NCI-H82 treated with DMSO at 0.1 percent for 48 hours (cell line): ENCODE data around the gene RBM33.

Experiments used
- DNase-seq: peaks from one replicate; lab custom pipeline; 2025; ENCODE audit not compliant: unreplicated experiment; lab: John Stamatoyannopoulos, UW

The RBM33 gene

DNA sequence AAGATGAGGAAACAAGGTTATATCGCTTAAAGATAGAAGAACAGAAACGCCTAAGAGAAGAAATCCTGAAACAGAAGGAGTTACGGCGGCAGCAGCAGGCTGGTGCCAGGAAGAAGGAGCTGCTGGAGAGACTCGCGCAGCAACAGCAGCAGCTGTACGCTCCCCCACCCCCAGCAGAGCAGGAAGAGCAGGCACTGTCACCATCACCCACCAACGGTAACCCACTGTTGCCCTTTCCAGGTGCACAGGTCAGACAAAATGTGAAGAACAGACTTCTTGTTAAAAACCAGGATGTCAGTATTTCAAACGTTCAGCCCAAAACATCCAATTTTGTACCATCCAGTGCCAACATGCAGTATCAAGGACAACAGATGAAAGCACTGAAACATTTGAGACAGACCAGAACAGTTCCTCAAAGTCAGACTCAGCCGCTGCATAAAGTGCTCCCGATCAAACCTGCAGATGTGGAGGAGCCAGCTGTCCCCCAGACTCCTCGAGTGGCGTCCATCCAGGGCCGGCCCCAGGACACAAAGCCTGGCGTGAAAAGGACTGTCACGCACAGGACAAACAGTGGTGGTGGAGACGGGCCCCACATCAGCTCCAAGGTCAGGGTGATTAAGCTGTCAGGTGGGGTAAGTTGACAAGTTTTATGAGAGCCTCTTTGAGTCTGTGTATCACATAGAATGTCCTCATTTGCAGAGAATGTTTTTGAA, 100.7 kb downstream of the RBM33 start:
- no peak for DNase-seq

DNA sequence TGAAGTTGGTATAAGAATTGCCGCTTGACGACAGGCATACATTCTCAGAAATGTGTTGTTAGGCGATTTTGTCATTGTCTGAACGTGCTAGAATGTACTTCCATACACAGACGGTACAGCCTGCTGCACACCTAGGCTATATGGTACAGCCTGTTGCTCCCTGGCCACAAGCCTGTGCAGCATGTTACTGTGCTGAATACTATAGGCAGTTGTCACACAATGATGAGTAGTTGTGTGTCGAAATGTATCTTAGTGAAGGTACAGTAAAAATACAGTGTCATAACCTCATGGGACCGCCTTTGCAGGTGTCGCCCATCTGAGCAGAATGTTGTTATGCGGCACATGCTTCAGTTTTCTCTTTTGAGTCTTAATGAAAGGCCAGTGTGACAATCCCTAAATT, 101.3 kb downstream of the RBM33 start:
- DNase-seq = no peak

DNA sequence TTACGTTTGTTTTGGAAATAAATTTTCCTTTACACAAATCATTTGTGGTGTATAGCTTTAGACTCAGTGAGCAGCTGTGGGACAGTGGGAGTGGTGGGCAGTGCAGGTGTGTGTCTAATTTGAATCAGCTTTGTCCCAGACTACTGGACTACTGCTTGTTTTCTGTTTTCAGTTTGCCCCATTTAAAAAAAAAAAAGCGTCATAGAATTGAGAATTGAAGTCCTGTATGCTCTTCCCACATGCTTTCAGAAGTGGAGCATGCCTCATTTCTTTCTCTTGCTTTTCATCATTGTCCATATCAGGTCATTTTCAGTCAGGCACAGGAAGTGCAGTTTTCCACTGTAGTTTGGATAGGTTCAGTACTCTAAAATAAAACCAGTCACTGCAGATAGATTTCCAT, 101.7 kb downstream of the RBM33 start:
- DNase-seq = no peak

DNA sequence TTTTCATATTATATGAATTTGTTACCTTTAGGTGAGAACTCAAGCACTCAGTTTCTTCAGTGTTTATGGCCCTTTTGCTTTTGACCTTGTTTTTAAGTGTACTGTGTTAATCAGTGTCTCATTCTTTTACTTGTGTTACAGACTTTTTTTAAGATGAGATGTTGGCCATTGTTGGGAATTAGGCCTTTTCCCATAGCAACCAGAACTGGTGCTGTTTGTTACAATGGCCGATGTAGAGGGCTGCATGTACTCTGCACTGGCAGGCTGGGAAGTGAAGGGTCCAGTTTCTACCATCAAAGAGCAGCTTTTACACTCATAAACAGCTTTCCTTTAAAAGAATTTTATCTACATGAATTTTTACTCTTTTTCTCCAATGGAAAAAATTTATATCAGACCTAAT, 102.7 kb downstream of the RBM33 start:
- no peak for DNase-seq

DNA sequence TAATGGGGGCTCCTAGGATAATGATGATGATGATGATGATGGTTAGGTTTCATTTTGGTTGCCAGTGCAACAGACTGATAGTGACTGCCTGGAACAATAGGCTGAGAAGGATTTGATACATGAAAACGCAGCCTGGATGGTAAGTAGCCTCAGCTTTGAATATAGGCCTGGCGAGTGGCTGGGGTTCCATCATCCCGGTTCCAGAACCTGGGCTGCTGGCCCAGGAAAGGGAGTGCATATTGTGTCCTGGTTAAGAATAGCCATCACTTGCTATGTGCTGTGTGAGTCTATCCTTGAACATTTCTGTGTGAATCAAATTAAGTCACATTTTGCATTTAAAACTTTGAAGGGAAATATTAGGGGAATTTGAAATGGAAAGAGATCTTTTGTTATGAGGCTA, 105.1 kb downstream of the RBM33 start:
- no peak for DNase-seq

DNA sequence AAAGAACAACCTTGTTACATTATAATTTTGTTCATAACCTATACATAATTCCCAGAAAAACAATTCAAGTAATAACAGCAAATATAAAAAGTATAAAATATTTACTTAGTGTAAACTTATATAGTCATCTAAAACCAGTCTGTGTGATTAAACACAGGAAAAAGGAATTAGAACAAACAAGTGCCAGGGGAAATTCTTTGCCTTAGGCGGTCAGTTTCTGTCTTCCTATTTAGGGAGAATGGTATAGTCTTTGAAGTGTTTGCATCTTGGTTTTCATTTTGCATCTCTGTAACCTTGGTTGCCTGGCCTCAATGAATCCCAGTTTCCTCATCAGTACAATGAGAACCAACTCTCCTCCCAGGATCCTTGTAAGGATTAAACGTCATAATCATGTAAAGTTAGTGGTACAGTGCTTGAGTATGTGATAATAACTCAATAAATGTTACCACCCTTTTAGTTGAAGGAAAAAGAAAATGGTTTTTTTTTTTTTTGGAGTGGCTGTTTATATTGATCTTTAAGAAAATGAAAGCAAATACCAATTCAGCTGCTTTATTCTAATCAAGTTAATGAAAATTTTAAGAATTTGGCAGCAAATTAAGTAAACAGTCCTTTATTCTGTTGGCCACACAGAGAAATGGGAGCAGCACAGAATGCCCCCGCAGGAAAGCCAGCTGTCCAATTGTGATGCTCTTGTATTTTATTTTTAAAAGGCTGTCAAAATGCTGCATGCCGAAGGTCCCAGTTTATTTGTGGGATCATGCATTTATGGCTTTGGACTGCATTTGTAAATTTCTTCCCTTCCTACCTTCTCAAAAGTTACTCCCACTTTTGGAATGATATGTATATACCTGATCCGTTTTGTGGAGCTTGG, 106.0 kb downstream of the RBM33 start:
- DNase-seq = no peak

DNA sequence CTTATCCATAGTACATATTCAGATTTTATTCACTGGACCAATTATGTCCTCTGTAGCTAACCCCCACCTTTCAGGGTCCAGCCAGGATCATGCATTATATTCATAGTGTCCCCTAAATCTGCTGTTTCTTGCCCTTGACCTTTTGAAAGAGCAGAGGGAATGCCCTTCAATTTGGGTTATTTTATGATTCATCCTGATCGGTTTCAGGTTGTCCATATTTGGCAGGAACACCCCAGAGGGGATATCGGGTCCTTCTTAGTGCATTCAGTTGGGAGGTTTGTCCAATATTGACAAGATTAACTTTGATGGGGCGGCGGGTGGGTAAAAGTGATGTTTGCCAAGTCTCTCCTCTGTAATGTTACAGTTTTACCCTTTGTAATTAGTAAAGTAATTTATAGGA, 106.9 kb downstream of the RBM33 start:
- no peak for DNase-seq

DNA sequence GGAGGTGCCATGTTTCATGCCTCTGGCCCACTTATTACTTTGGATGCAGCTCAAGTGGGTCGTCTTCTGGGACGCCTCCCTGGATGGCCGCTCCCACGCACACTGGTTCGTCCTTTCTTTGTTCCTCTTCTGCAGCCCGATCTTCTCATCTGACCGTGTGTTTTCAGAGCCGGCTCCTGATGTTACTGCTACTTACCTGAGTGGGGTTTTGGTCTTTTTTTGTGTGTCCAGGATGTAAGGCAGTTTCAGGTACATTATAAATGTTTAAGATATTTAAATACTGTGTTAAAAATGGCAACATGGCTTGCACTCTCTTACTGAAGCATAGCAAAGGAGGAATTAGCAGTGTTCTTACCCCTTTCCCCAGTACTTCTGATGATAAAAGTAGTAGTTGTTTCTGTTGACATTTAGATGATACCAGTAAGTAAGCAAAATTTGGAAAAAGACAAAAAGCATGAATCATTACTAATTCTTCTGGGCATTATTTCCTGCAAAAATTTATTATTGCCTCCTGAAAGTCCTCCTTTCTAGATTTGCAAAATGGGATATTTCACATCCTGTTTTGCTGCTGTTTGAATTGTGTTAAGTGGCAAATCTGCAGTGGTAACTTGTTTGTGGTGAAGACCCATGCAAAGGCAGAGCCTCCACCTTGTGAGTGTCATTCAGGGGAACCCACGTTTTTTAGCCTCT, 108.4 kb downstream of the RBM33 start:
- DNase-seq = no peak

DNA sequence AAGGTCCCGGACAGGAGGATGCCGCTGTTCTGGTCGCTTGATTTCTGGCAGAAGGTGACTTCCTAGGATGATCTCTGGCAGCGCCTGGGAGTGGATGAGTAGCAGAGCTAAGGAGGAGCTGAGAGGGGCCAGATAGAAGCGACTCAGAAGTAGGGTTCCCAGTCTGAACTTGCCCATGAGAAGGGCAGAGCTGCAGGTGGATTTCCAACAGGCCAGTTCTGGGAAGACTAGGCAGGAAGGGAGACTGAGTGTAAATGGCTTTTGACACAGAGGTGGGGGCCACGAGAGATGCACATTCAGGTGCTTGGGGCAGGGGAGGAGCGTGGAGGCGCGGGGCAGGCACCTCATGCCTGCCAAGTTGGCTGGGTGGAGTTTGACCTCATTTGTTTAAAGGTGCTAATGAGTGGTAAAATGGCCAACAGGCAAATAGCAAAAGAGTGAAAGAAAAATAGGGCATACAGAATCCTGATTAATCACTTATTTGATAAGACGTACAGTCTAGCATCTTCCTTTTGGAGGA, 109.0 kb downstream of the RBM33 start:
- no peak for DNase-seq

DNA sequence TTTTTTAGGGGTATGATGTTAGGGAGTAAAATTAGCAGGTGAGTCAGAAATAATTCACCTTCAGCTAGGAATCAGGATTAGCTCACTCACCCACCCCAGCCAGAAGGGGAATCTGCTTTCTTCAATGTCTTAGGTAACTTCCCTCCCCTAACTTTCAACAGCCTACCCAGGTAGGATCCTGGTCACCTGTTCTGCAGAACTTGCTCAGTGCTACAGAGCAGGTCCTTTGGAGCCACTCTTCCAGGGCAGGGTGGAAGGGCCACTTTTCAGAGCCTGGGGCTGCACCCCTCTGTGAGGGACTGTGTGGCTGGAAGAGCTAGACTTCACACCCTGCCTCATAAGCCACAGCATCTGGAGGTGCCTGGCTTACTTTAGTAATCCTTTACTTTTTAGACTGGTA, 109.7 kb downstream of the RBM33 start:
- no peak for DNase-seq

DNA sequence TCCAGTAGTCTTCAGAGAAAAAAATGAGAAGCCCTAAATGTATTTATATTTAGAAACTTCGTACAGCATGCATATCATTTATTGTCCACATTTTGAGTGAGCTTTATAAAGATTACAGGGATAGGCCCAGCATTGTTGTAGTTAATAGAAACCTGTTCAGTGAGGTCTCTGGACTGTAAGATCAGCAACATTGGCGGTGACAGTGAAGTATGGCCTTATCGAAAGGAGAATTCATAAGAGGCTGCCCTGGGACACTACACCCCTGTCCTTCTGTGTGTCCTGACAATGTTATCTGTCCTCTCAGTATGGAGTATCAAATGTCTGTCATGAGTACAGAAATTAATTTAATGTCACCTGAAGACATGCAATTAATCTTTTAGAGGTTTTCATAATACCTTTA, 110.6 kb downstream of the RBM33 start:
- no peak for DNase-seq

DNA sequence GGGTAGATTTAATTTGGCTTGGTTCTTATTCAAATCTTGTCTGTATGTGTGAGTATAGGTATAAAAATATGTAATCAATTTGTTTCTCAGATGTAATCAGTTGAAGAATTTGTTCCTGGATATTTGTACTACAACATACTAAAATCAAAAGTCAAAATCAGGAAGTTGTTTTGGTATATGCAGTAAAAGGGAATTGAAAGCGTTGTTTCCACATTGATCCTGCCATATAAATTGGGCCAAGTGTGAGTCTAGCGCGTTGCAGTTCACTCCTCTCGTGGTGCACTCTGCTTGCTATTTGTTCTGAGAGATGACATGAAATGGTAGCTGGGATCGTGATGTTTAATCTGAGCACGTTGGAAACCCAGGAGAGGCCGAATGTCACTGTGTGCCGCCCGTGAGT, 111.9 kb downstream of the RBM33 start:
- no peak for DNase-seq

DNA sequence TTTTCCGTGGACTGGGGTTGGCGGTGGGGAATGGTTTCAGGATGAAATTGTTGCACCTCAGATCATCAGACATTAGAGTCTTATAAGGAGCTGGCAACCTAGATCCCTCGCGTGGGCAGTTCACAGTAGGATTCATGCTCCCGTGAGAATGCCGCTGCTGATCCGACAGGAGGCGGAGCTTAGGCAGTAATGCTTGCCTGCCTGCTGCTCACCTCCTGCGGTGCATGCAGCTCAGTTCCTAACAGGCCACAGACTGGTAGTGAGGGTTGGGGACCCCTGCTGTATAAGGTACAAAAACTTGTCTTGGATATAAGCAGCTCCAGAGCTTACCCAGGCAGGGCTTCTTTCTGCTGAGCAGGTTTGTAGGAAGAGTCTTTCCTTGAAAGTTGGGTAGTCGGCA, 113.9 kb downstream of the RBM33 start:
- DNase-seq = no peak

DNA sequence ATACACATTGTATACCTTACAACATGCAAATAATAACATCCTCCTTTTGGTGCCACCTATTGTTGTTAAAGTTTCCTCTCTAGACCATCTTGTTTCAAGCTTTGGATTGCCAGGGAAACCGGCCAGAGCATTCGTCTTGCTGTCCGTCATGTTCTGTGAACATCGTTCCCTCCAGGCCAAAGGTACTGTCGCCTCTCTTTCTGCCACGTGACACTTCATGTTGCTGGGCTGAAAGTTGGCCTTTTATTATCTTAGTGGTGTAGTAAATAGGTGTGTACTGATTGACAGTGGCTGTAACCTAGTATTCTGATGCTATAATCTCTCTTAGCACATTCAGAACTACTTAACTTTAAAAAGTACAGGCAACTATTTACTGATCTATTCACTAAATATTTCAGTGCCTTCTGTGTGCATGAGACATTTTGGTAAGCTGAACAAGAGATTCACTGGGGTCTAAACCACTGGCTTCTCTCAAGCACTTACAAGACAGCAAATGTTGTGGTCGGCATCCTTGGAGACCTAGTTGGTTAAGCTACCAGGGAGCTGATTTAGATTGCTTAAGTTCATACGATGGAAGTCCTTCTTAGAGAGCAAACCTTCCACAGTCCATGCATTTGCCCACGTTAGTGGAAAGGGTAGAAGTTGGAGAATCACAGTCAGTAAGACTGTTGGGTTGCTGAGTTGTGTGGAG, 115.4 kb downstream of the RBM33 start:
- no peak for DNase-seq

DNA sequence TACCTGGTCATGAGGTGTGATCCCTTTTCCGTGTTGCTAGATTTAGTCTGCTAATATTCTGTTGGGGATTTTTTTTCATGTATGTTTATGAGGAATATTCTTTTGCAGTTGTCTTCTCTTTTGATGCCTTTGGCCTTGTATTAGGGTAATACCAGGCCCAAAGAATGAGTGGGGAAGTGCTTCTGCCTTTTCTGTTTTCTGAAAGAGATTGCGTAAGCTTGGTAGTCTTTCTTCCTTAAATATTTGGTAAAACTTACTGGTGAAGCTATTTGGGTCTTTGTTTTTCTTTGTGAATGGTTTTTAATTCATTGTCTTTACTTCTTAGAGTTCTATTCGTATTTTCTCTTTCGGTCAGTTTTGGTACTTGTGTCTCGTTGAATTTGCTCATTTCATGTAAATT, 116.7 kb downstream of the RBM33 start:
- no peak for DNase-seq

DNA sequence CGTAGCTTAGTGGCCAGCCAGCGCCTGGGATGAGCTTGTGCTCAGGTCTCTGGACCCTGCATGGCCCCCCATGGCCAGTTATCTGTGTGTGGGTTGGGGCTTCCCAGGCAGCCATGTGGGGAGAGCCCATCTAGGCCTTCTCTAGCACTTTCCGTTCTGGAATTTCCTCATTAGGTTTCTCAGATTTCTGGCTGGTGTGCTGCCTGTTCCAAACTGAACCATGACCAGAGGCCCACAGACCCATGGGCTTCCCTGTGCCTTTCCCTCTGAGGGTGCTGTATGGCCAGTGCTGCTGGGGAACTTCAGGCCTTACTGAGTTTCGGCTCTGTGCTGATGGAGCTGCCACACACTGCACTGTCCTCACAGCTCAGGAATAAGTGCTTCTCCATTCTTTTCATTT, 117.6 kb downstream of the RBM33 start:
- DNase-seq = no peak

DNA sequence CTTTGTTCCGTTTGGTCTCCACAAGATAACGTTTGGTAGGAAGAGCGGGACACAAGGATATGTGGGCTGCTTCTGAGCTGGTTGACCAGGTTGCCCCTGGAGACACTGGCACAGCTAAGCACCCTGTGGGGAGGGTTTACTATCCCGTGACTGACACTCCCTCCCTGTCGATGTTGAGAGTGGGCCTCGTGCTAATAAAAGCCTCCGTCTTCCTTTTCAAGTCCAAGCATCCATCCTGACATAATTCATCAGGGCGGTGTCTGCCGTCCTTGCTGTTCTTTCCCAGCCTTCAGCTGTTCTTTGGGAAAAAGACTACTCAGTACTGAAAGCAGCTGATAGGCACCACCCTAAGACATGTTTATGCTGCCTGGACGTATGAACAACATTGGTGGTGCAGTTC, 118.2 kb downstream of the RBM33 start:
- DNase-seq = no peak

DNA sequence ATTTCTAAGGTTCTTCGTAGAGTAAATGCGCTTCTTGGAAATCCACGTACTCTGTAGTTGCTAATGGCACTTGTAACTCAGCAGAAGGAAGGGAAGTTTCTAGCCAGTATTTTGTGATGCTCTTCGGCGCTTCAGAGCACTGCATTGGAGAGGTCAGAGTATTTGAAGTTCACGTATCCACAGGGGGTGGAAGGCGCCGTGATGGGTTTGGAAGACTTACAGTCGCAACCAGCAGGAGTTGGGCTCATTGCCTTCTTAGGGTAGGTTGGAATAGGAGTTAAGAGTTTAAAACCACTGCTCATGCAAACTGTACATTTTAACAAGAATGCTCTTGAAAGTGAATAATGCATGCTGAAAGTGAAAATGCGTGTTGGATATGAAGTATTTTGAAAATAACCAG, 118.7 kb downstream of the RBM33 start:
- no peak for DNase-seq

DNA sequence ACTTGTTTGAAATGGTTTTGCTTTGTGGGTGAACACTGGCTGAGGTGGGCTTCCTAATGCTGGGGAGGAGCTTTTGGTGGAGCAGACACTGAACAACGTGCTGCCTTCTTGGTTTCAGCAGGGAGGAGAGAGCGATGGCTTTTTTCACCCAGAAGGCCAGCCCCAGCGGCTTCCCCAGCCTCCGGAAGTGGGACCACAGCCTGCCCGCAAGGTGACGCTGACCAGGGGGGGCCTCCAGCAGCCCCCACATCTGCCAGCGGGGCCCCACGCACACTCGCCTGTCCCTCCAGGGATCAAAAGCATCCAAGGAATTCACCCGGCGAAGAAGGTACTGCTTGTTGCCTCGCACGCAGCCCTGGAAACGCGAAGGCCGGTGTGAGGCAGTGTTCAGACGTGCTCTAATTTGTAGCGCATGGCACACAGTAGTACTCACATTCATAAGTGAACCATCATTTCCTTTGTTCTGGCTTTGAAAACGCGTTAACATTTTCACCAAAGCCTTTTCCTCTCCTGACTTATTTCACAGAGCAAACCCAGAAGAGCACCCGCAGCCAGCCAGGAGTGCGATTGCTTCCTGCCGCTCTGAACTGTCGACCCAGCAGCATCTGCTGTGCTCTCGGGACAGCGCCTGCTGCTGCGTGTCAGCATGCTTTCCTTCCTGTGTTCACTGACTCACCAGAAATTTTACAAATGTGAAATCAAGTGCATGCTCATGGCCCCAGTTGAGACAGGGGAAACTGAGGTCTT, 119.4 kb downstream of the RBM33 start:
- DNase-seq = no peak

DNA sequence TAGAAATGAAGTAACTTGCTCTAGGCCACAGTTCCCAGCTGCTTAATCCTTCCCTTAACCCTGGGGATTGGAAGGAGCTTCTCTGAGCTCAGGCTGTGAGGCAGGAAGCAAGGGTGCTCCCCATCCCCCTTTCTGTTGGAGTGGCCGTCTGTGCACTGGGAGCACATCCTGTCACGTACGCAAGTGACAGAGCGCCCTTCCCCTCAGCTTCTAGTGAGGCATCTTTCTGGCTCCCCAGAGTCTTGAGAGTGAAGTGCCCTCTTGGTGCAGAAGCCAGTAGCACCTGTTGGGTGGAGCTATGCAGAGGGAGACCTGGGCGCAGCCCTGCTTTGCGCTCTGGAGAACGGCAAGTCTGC, 120.0 kb downstream of the RBM33 start:
- DNase-seq = no peak

DNA sequence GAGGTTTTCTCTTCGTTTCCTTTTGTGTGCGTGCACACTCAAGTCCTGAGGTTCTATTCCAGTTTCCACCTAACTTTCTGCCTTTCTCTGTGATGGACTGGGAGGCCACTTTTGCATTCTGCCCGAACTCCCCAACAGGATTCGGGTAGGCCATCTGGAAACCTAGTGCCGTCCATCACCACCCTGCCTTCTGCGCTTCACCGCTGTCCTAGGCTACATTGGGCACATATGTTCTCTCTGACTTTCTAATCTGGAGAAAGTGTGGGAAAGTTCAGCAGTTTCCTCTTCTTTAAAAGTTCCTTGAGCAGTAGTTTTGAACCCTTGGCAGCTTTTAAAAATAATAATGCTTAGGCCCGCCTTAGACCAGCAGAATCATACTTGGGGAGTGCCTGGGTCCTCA, 121.0 kb downstream of the RBM33 start:
- no peak for DNase-seq
